ENCODE data around the gene SLC38A10. TPM values are rescaled to one million over a fixed set of nuclear protein-coding genes. Genes with fewer than 3 reads are reported as not detected.
"Not testable (repeated sequence)": the region's sequence is repeated elsewhere in the genome, so short reads cannot be mapped to it uniquely, and the experiment has no call there.

Gene SLC38A10
- polyA plus RNA-seq, 3 donors = 53.7 to 86.1 (median 67.0) TPM

- DNase-seq (ENCODE audit: extremely low read depth in 1 of 11, low read depth in 9 of 11, low spot score in 4 of 11) = no peak
Measured at GRCh38 chr17:81228834-81229665, 66.1 kb downstream of the SLC38A10 start.

- no peak for DNase-seq (ENCODE audit: extremely low read depth in 1 of 11, low read depth in 9 of 11, low spot score in 4 of 11)
Measured at GRCh38 chr17:81228420-81228819, 66.7 kb downstream of the SLC38A10 start.

GRCh38 chr17:81227630-81228029 is 67.5 kb downstream of the SLC38A10 start:
- DNase-seq (ENCODE audit: extremely low read depth in 1 of 11, low read depth in 9 of 11, low spot score in 4 of 11) = not testable (repeated sequence)

GRCh38 chr17:81223762-81224130 is 71.4 kb downstream of the SLC38A10 start:
- no peak for DNase-seq (ENCODE audit: extremely low read depth in 1 of 11, low read depth in 9 of 11, low spot score in 4 of 11)

GRCh38 chr17:81222906-81223761 is 72.0 kb downstream of the SLC38A10 start, which contains the start of gene CEP131:
Gene CEP131, minus strand, starts transcription at chr17:81222965. Its CDS starts 2,909 bp downstream, at chr17:81220056.
- peak; percentile 89 to 98 (median 97) for DNase-seq (ENCODE audit: extremely low read depth in 1 of 11, low read depth in 9 of 11, low spot score in 4 of 11)

GRCh38 chr17:81222620-81222905 is 72.5 kb downstream of the SLC38A10 start:
- DNase-seq (ENCODE audit: extremely low read depth in 1 of 11, low read depth in 9 of 11, low spot score in 4 of 11) = no peak

GRCh38 chr17:81221842-81222619 is 73.1 kb downstream of the SLC38A10 start:
- no peak for DNase-seq (ENCODE audit: extremely low read depth in 1 of 11, low read depth in 9 of 11, low spot score in 4 of 11)

- no peak for DNase-seq (ENCODE audit: extremely low read depth in 1 of 11, low read depth in 9 of 11, low spot score in 4 of 11)
Measured at GRCh38 chr17:81221371-81221841, 73.7 kb downstream of the SLC38A10 start.

GRCh38 chr17:81219476-81220180 is 75.5 kb downstream of the SLC38A10 start:
- DNase-seq (ENCODE audit: extremely low read depth in 1 of 11, low read depth in 9 of 11, low spot score in 4 of 11) = no peak

GRCh38 chr17:81218991-81219390 is 76.1 kb downstream of the SLC38A10 start:
- no peak for DNase-seq (ENCODE audit: extremely low read depth in 1 of 11, low read depth in 9 of 11, low spot score in 4 of 11)

GRCh38 chr17:81218459-81218858 is 76.6 kb downstream of the SLC38A10 start:
- no peak for DNase-seq (ENCODE audit: extremely low read depth in 1 of 11, low read depth in 9 of 11, low spot score in 4 of 11)

- no peak for DNase-seq (ENCODE audit: extremely low read depth in 1 of 11, low read depth in 9 of 11, low spot score in 4 of 11)
Measured at GRCh38 chr17:81217491-81217890, 77.6 kb downstream of the SLC38A10 start.

- no peak for DNase-seq (ENCODE audit: extremely low read depth in 1 of 11, low read depth in 9 of 11, low spot score in 4 of 11)
Measured at GRCh38 chr17:81213978-81214377, 81.1 kb downstream of the SLC38A10 start.

GRCh38 chr17:81212365-81212764 is 82.7 kb downstream of the SLC38A10 start:
- DNase-seq (ENCODE audit: extremely low read depth in 1 of 11, low read depth in 9 of 11, low spot score in 4 of 11) = no peak

- DNase-seq (ENCODE audit: extremely low read depth in 1 of 11, low read depth in 9 of 11, low spot score in 4 of 11) = no peak
Measured at GRCh38 chr17:81210868-81211267, 84.2 kb downstream of the SLC38A10 start.

- no peak for DNase-seq (ENCODE audit: extremely low read depth in 1 of 11, low read depth in 9 of 11, low spot score in 4 of 11)
Measured at GRCh38 chr17:81210466-81210865, 84.6 kb downstream of the SLC38A10 start.

GRCh38 chr17:81209141-81209540 is 86.0 kb downstream of the SLC38A10 start:
- no peak for DNase-seq (ENCODE audit: extremely low read depth in 1 of 11, low read depth in 9 of 11, low spot score in 4 of 11)

- DNase-seq (ENCODE audit: extremely low read depth in 1 of 11, low read depth in 9 of 11, low spot score in 4 of 11) = no peak
Measured at GRCh38 chr17:81208651-81209050, 86.5 kb downstream of the SLC38A10 start.

Measured in renal cortex interstitium (tissue), 11 donors.